GM19452 (cell line): ENCODE results near the gene C1orf116.
"Not testable (repeated sequence)": the region's sequence is repeated elsewhere in the genome, so short reads cannot be mapped to it uniquely, and the experiment has no call there.

ENCODE experiments used
- ATAC-seq: cut with Tn5 transposase; IDR thresholded peaks from one replicate; pipeline ENCODE4 v1.9.1; 2021; ENCODE audit not compliant: unreplicated experiment

C1orf116 gene

GRCh38 chr1:207059881-207060280 is 27.3 kb upstream of the C1orf116 start:
- no peak for ATAC-seq

DNA sequence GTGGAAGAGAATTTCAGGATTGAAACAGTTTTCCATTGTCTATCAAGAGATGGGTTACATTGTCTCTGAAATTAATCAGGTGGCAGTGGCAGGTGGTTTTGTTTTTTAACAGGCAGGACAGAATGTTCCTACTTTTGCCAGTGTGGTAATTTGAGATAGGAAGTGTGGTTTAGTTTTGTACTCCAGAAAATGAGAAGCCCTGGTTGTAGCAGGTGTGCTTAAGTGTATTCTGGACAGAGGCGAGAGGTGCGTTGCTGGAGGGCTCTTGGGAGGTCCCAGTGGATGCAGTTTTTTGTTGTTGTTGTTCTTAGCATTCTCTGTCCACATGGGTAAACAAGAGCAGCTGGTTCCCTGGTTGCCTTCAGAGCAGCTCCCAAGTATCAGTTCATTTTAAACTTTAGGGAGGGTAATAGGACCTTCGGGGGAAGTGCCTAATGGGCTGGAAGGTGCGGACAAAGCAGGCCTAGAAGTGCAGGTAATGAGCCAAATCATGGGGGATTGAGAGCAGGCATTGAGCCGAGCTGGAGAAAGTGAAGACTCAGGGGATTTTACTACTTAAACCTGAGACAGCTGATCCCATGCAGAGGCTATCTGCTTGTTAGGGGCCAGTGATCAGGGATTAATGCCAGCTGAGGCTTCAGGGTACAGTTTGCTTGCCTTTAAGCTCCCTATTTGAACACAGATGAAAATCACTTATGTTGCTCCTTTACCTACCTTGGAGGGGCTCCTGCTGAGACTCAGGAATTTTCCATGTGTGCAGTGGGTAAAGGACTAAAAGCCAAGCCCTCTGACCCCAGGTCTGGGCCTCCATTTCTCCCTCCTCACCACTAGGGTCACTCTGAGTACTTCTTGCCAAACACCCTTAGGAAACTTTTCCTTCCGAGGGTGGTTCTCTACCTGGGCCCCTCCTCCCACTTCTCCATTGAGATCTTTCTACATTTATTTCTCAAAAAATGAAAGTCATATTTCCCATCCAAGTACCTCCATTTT is 26.6 kb upstream of the C1orf116 start:
- ATAC-seq: no peak

DNA sequence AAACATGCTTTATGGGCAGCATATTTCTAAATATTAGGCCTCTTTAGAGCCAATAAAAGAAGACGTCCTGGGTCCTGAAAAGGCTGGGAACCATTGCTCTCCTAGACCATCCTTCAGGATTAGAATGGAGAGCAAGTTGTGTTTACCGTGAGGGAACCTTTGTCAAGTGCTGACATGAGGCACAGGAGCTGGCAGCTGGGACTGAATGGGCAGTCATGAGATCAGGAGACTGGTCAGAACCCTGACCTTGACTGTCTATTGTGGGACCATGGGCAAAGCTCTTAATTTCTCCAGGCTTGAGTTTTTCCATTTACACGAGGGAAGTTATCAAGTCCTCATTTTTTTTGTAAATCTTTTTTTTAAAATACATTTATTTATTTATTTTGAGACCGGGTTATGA is 25.7 kb upstream of the C1orf116 start:
- ATAC-seq: no peak

GRCh38 chr1:207056673-207057072 is 24.1 kb upstream of the C1orf116 start:
- ATAC-seq: no peak

DNA sequence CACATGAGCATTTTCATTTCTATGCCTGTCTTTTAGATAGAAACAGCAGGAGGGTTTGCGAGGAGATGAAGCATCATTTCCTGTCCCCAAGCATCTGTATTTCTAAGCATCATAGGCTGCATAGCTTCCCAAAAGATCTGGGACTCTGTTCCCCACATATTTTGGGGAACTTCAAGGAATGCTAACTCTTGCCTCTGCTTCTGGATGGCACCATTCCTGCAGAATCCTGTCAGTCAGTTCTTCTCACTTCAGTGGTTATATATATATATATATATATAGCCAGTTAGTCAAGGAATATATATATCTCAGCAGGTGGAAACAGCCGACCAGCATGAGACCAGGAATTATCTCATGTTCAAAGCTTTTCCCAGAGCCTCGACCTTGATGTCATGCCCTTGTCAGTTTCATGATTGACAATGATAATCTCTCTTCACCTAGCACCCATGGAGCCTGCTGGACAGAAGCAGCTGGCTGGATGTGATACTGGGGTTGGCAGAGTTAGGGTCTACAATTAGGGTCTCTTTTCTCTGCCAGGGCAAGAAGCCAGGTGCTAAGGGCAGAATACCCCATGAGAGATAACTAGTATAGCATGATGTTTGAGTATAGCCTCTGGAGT is 22.9 kb upstream of the C1orf116 start:
- ATAC-seq: no peak

DNA sequence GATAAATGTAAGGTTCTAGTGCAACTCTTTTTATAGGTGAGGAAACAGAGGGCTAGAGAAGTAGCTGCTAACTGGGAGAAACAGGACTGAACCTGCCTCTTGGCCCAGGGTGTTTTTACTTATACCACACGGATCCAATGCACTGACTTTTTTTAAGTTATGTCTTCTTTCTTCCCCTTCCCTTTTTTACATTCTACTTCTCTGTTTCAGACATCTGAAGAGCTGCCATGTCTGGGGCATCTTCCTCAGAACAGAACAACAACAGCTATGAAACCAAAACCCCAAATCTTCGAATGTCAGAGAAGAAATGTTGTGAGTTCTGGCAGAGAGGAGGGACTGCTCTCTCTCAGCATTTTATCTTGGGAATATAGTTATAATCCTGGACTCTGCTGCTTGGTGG is 21.9 kb upstream of the C1orf116 start:
- no peak for ATAC-seq

DNA sequence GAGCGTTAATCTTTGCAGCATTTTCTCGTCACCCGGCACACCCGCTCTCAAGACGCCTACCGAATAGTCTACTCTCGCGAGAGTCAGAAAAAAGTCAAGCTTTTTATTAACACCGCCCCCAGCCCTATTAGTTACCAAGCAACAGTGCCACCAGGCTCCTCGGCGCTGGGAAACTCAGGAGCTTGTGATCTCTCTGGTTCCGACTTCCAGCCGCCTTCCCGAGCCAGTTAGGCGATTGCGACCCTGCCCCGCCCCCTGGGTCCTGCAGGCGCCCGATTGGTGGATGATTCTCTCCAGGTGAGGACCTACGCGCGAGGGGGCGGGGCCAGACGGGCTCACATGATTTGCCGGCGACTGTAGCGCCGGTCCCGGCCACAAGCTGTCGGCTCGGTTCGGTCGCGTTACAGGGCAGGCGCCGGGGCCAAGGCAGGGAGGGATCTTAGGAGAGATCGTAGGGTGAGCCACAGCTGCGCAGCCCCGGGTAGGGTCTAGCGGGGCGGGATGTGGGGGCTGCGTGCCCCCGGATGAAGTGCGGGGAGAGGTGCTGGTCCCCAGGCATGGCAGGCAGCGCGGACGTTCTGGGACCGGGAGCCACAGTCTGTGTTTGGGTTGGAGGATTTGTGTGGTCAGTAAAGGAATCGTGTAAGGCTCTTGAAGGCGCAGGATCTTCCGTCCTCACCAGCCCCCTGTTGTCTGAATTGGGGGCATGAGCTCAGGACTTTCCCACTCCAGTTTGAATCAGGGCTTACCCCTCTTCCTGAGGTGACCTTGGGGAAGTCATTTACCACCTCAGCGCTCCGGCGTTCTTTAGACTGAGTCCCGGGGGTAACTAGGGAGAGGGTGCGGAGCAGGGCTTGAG is 20.6 kb upstream of the C1orf116 start, which contains the start of gene PFKFB2:
PFKFB2 (plus strand) TSS at position 365 of the 859 bp plus-strand sequence. CDS start 1,443 bp downstream, outside the sequence.
- peak; percentile 62 for ATAC-seq

DNA sequence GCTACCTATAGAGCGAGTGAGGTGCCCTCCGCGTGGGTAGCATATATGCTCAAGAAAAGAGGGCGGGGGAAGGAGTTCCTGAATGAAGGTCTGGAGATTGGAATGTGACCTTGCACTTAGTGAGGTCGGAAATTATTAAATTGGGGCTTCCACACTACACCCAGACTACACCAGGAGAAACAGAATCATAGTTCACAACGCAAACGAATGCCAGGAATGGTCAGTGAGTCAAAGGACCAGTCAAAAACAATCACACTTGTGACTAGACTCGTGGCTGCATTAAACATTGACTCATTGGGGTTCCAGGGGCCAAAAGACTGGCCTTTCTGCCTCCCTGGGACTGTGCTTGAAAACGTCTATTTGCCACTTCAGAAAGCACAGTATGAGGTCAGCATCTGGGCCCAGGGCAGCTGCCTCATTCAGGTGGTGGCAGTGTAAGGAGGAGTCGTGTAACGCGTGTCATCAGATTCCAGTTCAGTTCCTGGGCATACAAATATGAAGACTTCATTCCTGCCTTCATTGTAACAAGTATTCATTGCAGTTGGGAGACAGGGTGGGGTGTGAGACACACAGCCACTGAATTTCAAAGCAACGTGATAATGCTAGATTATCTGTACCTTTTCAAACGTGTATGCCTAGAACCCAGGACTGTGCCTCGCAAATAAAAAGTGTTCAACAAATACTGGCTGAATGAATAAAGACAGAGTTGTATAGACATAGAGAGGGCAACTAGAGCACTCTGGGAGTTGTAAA is 18.8 kb upstream of the C1orf116 start, which contains the start of gene YOD1:
YOD1 (minus strand) TSS at position 18 of the 753 bp plus-strand sequence. CDS start 178 bp downstream, outside the sequence.
- ATAC-seq: no peak

GRCh38 chr1:207050480-207051190 is 18.1 kb upstream of the C1orf116 start:
- peak; percentile 63 for ATAC-seq

DNA sequence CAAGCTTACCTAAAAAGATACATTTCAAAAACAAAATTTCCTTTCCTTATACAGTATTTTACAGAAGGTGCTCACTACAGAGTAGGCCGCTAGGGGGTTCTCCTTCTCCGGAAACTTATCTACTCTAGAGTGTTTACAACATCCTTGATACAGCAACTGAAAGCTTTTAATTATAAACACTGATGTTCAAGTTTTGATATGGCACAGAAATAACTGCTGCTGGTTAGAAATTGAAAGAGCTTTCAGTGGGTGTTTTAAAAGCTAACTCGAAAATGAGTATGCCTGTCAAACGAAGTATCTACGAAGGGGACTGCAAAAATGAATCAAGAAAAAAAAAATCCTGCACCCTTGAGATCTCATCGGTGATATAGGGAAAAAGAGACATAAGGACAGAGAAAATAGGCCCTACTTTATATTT is 17.4 kb upstream of the C1orf116 start:
- ATAC-seq: no peak

DNA sequence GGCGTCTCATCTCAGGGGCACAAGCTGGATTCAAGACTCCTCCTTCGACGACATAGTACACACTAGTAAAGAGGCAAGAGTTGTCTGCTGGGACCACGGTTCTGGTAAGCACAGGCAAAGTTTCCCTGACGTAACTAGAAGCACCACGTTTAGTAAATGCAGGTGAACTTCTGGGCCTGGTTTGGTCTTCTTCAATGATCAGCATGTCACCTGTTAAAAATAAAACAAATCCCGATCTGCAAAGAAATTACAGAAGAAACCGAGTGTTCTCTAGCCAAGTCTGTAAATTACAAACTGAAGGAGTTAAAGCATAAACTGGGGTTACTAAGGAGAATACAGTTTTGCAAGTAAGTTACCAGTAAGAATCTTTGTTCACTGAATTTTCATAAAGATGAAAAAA is 17.0 kb upstream of the C1orf116 start:
- no peak for ATAC-seq

GRCh38 chr1:207049054-207049453 is 16.5 kb upstream of the C1orf116 start:
- no peak for ATAC-seq

- ATAC-seq: no peak
Measured at GRCh38 chr1:207048041-207048440, 15.5 kb upstream of the C1orf116 start.

DNA sequence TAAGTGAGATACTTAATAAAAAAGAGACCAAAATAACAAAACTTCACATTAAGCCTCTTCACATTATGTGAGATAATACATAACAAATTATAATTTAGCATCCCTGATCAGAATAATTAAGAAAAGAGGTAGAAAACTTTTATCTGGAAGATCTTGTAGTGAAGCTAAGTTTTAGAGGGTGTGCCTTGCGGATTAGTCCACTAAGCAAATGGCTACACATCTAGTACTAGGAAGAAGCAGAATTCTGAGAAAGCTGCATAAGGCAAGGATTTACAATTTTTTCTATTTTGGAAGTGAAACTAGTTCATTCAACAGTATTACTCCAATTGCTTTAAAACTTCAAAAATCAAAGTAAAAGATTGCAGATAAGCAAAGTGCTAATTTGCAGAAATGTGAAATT is 14.9 kb upstream of the C1orf116 start:
- no peak for ATAC-seq

- no peak for ATAC-seq
Measured at GRCh38 chr1:207045453-207045852, 12.9 kb upstream of the C1orf116 start.

GRCh38 chr1:207041397-207041796 is 8.8 kb upstream of the C1orf116 start:
- ATAC-seq: not testable (repeated sequence)

DNA sequence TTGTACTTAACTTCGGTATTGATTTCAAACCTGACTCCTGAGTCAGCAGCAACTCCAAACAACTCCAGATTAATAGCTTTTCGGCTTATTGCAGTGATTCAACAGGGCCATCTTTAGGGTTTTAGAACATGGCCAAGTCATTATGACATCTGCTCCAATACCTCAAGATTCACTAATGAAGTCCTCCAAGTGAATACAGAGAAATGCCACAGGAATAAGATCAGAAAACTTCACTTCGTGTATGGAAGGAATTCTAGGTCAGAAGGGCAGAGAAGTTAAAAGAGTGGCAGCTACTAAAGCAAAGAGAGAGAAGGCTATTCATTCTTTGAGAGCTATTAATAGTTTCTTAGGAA is 7.6 kb upstream of the C1orf116 start:
- ATAC-seq: no peak

- no peak for ATAC-seq
Measured at GRCh38 chr1:207039380-207040180, 7.0 kb upstream of the C1orf116 start.

DNA sequence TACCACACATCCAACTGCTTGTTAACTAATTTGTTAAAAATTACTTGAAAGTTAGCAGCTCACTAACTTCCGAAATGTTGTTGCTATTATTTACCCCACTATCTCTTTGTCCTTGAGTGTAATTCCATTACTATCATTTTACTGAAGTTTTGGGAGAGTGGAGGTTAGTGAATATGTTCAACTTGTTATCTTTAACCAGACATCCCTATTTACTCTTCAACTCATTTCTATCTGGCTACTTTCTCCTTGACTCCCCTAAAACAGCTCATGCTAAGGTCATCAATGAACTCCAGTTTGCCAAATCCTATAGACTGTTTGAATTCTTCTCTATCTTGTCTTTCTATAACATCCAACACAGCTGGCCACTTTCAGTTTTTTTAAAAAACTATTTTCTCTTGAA is 4.3 kb upstream of the C1orf116 start:
- no peak for ATAC-seq
